Thymus (tissue), 11 donors: ENCODE measurements around the gene SOAT1. TPM values are rescaled to one million over a fixed set of nuclear protein-coding genes. Genes with fewer than 3 reads are reported as not detected.

Source experiments
- DNase-seq, 9 donors: peaks; one replicate each; pipeline ENCODE4 v3.0.0-alpha.2; 2013; ENCODE audit warnings: low spot score in 9 of 9, low read depth in 6 of 9, missing footprints in 1 of 9
- H3K27ac ChIP-seq, 2 donors: one replicate each; pipeline ENCODE4 v1.5.1; 2013; ENCODE audit warnings: control low read depth in 1 of 2, low read depth in 1 of 2, low read length in 1 of 2, mild to moderate bottlenecking in 1 of 2, moderate library complexity in 1 of 2
- H3K27me3 ChIP-seq, 2 donors: one replicate each; pipeline ENCODE4 v1.5.1; 2013; ENCODE audit warnings: low read length in 1 of 2; ENCODE audit not compliant: control insufficient read depth in 2 of 2, insufficient read depth in 1 of 2
- H3K36me3 ChIP-seq, 2 donors: one replicate each; pipeline ENCODE4 v1.5.1; 2013; ENCODE audit warnings: low read length in 1 of 2, mild to moderate bottlenecking in 1 of 2, moderate library complexity in 1 of 2; ENCODE audit not compliant: control insufficient read depth in 2 of 2, insufficient read depth in 2 of 2
- H3K4me1 ChIP-seq, 2 donors: one replicate each; pipeline ENCODE4 v1.5.1; 2013; ENCODE audit warnings: low read length in 2 of 2; ENCODE audit not compliant: control insufficient read depth in 2 of 2, insufficient read depth in 2 of 2
- H3K4me3 ChIP-seq, 2 donors: one replicate each; pipeline ENCODE4 v1.5.1; 2013; ENCODE audit warnings: low read length in 2 of 2, control low read depth in 1 of 2, mild to moderate bottlenecking in 1 of 2
- H3K9me3 ChIP-seq, 2 donors: one replicate each; pipeline ENCODE4 v1.5.1; 2013; ENCODE audit warnings: low read length in 1 of 2, mild to moderate bottlenecking in 1 of 2; ENCODE audit not compliant: control insufficient read depth in 2 of 2, insufficient read depth in 1 of 2
- WGBS: extraction: QIAGEN DNeasy Blood & Tissue Kit; methylation state at CpG from one replicate; pipeline ENCODE4 v1.1.7; 2013; 5-methylcytosine and 5-hydroxymethylcytosine counted together
- polyA plus RNA-seq: library from polyadenylated mRNA; stranded (reverse); fragments of 200-250 nt; gene quantifications from one replicate; pipeline ENCODE4 v1.2.3, GENCODE V29; 2013
- total RNA-seq: library from RNA; stranded (reverse); fragments of 120-200 nt; gene quantifications from one replicate; pipeline ENCODE4 v1.2.4, GENCODE V29; 2013
- donor health status: healthy.

Gene SOAT1
- total and polyA plus RNA-seq, 2 donors: 7.9 to 8.8 TPM

DNA sequence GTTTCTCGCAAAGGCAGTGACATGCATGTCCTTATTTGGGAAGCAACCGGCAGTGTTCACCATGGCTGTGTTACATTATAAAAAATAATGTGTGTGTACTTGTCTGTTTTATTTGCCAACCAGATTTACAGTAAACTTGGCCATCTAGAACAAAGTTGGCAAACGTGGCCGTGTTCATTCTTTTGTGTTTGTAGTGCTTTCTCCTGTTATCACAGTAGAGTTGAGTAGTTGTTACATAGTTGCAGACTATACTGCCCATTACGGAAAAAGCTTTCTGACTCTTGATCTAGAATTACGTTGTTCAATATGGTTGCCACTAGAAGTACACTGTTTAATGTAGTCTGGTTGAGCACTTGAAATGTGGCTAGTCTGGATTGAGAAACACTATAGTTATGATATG is 19.4 kb downstream of the SOAT1 start:
- no peak for DNase-seq
- Histone ChIP-seq H3K9me3 (no peaks in the 10 kb centered on the region), H3K4me1 (no peaks in the 10 kb centered on the region), H3K36me3 (no peaks in the 10 kb centered on the region), H3K4me3 (no peak overlapping the region), H3K27ac (no peak overlapping the region), H3K27me3 (no peaks in the 10 kb centered on the region)
- 99% methylated on average over 6 of the region's 6 CpGs for WGBS

DNA sequence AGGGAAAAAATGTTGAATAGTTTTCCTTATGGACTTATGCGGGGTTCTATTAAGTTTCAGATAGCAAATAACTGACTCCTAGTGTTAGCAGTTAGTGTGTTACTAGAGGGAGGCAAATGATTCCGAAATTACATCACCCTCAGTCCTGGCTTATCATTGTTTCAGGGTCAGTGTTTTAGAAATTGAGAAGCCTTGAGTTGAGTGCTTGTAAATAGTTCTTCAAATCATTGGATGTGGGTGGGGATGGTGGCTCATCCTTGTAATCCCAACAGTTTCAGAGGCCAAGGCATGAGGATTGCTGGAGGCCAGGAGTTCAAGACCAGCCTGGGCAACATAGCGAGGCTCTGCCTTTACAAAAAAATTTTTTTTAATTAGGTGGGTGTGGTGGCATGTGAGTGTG is 21.3 kb downstream of the SOAT1 start:
- no peak overlapping the region for H3K4me3 ChIP-seq

DNA sequence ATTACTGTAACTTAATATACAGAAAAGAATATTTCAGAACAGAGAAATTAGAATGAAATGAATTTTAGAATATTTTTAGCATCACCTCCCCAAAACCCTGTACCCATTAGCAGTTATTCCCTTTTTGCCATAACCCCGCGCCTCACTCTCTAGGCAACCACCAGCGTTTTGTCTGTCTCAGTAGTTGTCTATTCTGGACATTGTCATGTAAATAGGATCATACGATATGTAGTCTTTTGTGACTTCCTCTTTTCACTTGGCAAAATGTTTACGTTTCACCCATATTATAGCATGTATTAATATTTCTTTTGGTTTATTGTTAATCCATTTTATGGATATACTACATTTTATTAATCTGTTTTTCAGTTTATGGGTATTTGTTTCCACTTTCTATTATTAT is 24.9 kb downstream of the SOAT1 start:
- no peaks in the 10 kb centered on the region for H3K9me3 ChIP-seq
- 84% methylated on average over 5 of the region's 5 CpGs for WGBS
- no peak overlapping the region for H3K27ac ChIP-seq
- no peaks in the 10 kb centered on the region for H3K36me3 ChIP-seq
- no peak overlapping the region for H3K4me3 ChIP-seq
- no peaks in the 10 kb centered on the region for H3K4me1 ChIP-seq
- no peaks in the 10 kb centered on the region for H3K27me3 ChIP-seq
- no peak for DNase-seq

More for the DNA sequence above, 21.3 kb downstream of the SOAT1 start:
- 97% methylated on average over 3 of the region's 3 CpGs for WGBS
- no peaks in the 10 kb centered on the region for H3K4me1 ChIP-seq
- H3K27me3 ChIP-seq: no peaks in the 10 kb centered on the region
- no peak overlapping the region for H3K27ac ChIP-seq
- no peaks in the 10 kb centered on the region for H3K9me3 ChIP-seq
- H3K36me3 ChIP-seq: no peaks in the 10 kb centered on the region
- DNase-seq: no peak

DNA sequence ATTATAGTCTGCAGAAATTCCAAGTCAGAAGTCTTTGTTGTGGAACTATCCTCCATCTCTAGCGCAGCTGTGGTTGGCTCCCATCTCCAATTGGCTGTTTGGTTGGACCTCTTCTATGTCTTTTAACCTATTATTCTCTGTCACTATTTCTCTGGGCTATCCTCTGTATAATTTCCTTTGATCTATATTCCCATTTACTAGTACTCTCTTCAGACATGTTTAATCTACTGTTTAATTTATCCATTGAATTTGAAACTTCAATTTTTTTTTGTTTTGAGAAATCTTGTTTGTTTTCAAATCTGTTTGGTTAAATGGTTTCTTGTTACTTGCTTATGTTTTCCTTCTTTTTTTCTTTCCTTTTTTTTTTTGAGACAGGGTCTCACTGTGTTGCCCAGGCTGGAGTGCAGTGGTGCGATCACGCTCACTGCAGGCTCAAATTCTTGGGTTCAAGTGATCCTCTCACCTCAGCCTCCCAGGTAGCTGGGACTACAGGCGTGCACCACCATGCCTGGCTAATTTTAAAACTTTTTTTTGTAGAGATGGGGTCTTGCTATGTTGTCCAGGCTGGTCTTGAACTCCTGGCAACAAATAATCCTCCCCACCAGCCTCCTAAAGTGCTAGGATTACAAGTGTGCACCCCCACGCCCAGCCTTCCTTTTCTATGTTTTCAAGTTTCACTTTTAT is 28.1 kb downstream of the SOAT1 start:
- Histone ChIP-seq H3K36me3 (no peaks in the 10 kb centered on the region), H3K4me3 (no peak overlapping the region)

DNA sequence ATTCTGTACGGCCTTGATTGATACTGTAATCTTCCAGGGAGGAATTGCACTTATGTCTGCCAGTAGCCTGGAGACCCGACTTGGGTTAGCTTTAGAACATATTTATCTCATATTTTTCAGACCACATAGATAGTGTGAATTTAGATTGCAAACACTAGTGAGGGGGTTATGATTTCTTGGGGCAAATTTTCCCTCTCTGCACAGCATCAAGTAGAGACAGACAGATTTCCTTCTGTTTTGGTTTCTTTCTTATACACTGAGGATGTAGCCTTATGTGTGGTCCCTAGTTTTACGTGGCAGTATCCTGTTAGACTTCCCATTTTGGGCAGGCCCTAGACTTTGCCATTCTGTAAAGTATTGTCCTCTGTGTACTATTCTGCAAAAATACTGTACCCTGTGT is 29.0 kb downstream of the SOAT1 start:
- Histone ChIP-seq H3K27me3 (no peaks in the 10 kb centered on the region), H3K9me3 (no peaks in the 10 kb centered on the region), H3K4me3 (no peak overlapping the region), H3K4me1 (no peaks in the 10 kb centered on the region), H3K36me3 (no peaks in the 10 kb centered on the region), H3K27ac (no peak overlapping the region)
- 91% methylated on average over 3 of the region's 3 CpGs for WGBS
- DNase-seq: no peak

More for the DNA sequence above, 28.1 kb downstream of the SOAT1 start:
- Histone ChIP-seq H3K4me1 (no peaks in the 10 kb centered on the region), H3K9me3 (no peaks in the 10 kb centered on the region), H3K27ac (no peak overlapping the region), H3K27me3 (no peaks in the 10 kb centered on the region)
- WGBS: 98% methylated on average over 5 of the region's 5 CpGs
- no peak for DNase-seq

GRCh38 chr1:179323436-179323835 is 29.8 kb downstream of the SOAT1 start:
- Histone ChIP-seq H3K36me3 (no peaks in the 10 kb centered on the region), H3K27me3 (no peaks in the 10 kb centered on the region), H3K4me3 (no peak overlapping the region), H3K27ac (no peak overlapping the region), H3K9me3 (no peaks in the 10 kb centered on the region), H3K4me1 (no peaks in the 10 kb centered on the region)
- DNase-seq: no peak
- WGBS: 95% methylated on average over 4 of the region's 4 CpGs

GRCh38 chr1:179325836-179326235 is 32.2 kb downstream of the SOAT1 start:
- no peaks in the 10 kb centered on the region for H3K27me3 ChIP-seq
- peaks cover 0 to 3% of the 10 kb centered on the region in 2 donors for H3K36me3 ChIP-seq
- DNase-seq: no peak
- no peak overlapping the region for H3K27ac ChIP-seq
- no peaks in the 10 kb centered on the region for H3K9me3 ChIP-seq
- 68% methylated on average over 2 of the region's 2 CpGs for WGBS
- no peak overlapping the region for H3K4me3 ChIP-seq
- H3K4me1 ChIP-seq: no peaks in the 10 kb centered on the region

- Histone ChIP-seq H3K36me3 (peaks cover 0 to 3% of the 10 kb centered on the region in 2 donors), H3K4me1 (no peaks in the 10 kb centered on the region), H3K27ac (no peak overlapping the region), H3K27me3 (no peaks in the 10 kb centered on the region), H3K4me3 (no peak overlapping the region), H3K9me3 (no peaks in the 10 kb centered on the region)
- 98% methylated on average over 3 of the region's 3 CpGs for WGBS
- DNase-seq: no peak
Measured at GRCh38 chr1:179326746-179327145, 33.1 kb downstream of the SOAT1 start.

GRCh38 chr1:179327196-179327595 is 33.6 kb downstream of the SOAT1 start:
- H3K27ac ChIP-seq: no peak overlapping the region
- H3K27me3 ChIP-seq: no peaks in the 10 kb centered on the region
- H3K36me3 ChIP-seq: peaks cover 0 to 3% of the 10 kb centered on the region in 2 donors
- no peak for DNase-seq
- H3K9me3 ChIP-seq: no peaks in the 10 kb centered on the region
- WGBS: 98% methylated on average over 7 of the region's 7 CpGs
- no peaks in the 10 kb centered on the region for H3K4me1 ChIP-seq
- no peak overlapping the region for H3K4me3 ChIP-seq
